HG02588 (cell line): ENCODE results near the gene CCRL2.
"Not testable (repeated sequence)": the region's sequence is repeated elsewhere in the genome, so short reads cannot be mapped to it uniquely, and the experiment has no call there.

Experiments
- ATAC-seq: cut with Tn5 transposase; IDR thresholded peaks from one replicate; pipeline ENCODE4 v1.9.1; 2021; ENCODE audit warnings: mild to moderate bottlenecking, moderate library complexity; ENCODE audit not compliant: unreplicated experiment

Gene CCRL2

DNA sequence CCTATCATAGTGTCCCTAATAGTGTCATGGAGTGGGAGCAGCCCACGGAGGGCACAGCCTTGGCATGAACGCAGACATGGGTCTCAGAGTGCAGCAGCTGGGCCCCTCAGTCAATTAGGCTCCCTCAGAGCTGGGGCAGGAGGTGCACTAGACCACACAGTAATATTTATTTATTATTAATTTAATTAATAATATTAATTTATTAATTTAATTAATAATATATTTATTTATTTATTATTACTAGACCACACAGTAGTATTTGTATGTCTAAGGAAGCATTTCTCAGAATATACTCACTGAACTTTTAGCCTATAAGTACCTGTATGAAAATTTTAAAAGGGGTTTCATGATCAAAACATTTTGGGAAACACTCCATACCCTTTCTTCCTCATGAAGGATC is 5.5 kb upstream of the CCRL2 start:
- no peak for ATAC-seq

DNA sequence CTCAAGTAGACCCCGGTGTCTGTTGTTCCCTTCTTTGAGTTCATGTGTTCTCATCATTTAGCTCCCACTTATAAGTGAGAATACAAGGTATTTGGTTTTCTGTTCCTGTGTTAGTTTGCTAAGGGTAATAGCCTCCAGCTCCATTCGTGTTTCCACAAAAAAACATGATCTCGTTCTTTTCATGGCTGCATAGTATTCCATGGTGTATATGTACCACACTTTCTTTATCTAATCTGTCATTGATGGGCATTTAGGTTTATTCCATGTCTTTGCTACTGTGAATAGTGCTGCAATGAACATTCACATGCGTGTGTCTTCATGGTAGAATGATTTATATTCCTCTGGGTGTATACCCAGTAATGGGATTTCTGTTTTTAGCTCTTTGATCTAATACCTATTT is 4.2 kb upstream of the CCRL2 start:
- not testable (repeated sequence) for ATAC-seq

GRCh38 chr3:46405301-46406019 is 1.6 kb upstream of the CCRL2 start:
- no peak for ATAC-seq

DNA sequence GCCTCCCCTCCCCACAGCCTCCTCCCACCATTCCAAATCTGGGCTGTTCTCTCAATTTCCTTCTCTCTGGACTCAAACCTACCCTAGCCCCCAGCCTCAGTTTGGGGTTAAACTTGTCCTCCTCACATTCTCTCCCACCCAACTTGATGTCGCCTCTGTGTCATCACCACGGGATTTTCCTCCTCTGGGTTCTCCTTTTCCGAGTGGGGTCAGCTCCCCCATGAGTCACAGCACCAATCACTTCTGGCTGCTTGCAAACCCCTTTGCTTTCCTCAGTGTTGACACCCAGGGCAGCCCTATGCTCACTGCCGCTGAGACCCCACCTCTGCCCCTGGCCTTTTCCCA is 644 bp upstream of the CCRL2 start:
- no peak for ATAC-seq

DNA sequence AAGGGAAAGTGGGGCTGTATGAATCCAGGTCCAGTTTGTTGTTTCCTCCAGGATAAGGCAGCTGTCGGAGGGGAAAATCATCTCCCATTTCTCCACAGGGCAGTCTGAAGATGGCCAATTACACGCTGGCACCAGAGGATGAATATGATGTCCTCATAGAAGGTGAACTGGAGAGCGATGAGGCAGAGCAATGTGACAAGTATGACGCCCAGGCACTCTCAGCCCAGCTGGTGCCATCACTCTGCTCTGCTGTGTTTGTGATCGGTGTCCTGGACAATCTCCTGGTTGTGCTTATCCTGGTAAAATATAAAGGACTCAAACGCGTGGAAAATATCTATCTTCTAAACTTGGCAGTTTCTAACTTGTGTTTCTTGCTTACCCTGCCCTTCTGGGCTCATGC is 911 bp downstream of the CCRL2 start:
- ATAC-seq, result no peak

GRCh38 chr3:46408853-46409252 is 1.8 kb downstream of the CCRL2 start:
- no peak for ATAC-seq

DNA sequence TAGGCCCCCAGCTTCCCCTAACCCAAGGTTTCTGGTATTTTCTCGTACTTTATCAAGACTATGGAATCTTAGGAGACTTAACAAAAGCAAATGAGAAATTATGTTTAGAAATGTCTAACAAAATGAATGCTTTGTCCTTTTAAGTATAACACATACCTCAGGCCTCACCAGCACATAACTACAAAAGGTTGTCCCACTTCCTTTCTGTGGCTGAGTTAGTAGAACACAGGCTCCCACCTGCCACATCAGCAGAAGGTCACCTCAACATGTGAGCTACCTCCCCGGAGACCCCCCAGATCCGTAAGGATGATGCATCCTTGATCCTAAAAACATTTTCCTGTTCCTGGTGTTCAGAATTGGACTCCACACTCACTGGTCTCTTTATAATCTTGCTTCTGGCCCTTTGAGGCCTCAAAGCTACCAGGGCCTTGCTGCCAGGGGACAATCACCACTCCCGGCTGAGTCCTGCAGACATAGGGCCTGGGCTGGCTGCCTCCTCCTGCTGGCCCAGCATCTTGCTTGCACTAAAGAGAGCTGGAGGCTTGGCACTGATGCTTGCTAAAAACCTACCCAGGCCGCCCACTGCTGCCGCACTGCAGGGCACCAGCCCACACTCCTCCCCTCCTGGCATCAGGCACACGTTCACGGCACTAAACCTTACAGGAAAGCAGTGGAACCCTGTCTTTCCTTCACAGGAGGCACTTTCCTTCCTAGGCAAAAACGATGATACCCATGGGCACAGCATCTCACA is 2.9 kb downstream of the CCRL2 start:
- no peak for ATAC-seq

DNA sequence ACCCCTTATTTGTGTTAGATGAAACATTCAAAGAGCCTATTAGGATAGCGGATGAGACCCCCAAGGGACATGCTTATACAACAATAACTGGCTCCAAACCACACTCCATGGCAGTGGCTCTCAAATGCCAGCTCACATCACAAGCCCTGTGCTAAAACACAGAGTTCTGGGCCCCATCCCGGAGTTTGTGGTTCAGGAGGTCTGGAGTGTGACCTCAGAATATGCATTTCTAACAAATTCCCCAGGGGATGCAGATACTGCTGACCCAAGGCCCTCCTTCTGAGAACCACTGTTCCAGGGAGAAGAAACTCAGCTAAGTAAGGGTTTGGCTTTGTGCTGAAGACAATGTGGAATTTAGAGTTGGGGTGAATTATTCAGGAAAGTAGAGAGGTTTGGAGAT is 3.6 kb downstream of the CCRL2 start:
- no peak for ATAC-seq

DNA sequence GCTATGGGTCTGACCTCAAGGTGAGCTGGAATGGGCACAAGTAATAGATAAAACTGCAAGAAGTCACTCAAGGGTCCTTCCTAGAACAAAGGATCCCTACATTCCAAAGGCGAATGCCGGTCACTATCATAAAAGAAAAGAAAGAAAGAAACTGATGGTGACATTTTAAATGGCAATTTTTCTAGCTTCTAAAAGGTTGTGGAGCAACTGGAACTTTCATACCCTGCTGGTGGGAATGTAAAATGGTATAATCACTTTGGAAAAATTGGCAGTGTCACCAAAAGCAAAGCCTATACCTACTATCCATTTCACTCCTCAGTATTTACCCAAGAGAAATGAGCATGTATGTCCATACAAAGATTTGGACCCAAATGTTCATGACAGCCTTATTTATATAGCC is 4.2 kb downstream of the CCRL2 start:
- ATAC-seq, result no peak

GRCh38 chr3:46412786-46413298 is 5.8 kb downstream of the CCRL2 start:
- ATAC-seq, result no peak

GRCh38 chr3:46413951-46414350 is 6.9 kb downstream of the CCRL2 start:
- no peak for ATAC-seq

- ATAC-seq, result no peak
Observed at GRCh38 chr3:46414739-46415138, 7.7 kb downstream of the CCRL2 start.

- ATAC-seq, result no peak
Observed at GRCh38 chr3:46416125-46416810, 9.2 kb downstream of the CCRL2 start.

DNA sequence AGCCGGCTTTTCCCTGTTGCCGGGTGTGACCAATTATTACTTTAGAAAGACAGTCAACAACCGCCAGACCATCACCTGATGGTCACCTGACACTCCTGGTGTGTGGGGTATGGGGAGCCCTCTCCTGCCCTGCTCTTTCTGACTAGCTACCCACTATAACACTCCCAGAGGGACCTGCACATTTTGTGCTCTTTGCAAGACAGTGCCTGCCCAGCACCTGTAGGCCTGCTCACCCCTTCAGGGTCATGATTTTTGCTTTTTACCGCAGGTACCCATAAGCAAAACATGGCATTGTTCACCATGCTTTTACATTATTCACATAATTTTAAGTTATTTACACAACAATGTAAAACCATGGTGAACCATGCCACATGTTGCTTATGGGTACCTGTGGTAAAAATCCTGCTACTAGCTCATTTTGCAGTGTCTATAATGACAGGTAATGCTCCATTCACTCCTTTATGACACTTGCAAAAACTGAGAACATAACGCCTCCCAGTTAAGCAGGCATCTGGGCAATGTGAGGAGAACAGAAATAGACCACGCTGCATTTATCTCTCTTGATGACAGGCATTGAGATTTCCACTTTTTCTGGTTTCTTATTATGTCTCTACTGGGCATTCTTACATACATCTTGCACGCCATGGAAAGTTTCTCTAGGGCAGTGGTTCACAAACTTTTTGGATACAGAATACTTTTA is 9.9 kb downstream of the CCRL2 start:
- ATAC-seq, result no peak

GRCh38 chr3:46417841-46418611 is 11.0 kb downstream of the CCRL2 start:
- ATAC-seq, result no peak

DNA sequence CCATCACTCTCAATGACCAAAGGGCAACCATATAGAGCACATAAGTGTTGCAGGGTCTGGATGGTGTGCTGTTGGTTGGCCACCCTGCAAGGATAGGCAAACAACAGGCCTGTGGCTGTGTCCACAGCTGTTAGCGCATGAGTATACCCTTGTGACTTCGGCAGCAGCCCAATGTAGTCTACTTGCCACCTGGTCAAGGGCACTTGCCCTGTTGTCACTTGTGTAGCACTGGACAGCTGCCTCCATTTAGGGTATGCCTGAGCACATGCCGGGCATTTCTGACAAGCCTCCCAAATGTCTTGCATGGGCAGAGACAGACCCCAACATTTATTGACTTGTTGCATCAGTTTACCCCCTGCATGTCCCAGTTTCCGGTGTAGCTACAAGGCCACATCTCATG is 12.8 kb downstream of the CCRL2 start:
- ATAC-seq, result no peak

- no peak for ATAC-seq
Observed at GRCh38 chr3:46420931-46421330, 13.9 kb downstream of the CCRL2 start.

DNA sequence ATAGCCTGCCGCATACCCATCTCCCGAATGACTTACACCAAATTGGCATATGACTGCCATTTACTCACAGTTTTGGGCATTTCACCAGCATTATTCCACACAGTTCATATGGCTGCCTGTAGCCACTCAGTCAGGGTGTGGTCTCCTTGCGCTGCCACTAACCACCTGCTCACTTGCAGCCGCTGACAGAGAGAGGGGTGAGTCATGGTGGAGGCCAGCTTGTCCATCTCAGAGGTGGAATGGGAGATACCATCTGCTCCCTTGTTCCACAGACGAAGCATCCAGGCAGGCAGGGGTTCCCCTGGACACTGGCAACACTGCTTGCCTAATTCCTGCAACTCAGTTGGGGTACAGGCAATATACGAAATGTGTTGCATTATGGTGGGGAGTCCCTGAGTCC is 15.6 kb downstream of the CCRL2 start:
- ATAC-seq, result no peak

GRCh38 chr3:46423588-46423987 is 16.5 kb downstream of the CCRL2 start:
- no peak for ATAC-seq

DNA sequence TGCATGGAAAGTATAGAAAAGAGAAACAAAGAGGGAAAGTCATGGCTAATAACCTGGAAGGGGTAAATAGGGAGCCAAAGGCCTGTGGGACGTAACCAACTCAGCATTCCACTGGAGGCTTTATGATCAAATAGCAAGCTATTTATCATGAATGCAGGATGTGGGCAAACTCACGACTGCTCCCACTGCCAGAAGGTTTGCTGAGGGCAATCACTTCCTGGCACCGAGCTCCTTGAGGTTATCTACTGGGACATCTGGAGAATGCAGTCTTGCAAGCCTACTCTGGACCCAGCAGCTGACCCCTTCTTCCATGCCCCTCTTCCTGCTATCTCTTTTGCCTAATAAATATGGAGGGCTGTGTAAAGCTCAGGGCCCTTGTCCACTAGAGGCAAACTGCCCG is 19.4 kb downstream of the CCRL2 start:
- ATAC-seq, result not testable (repeated sequence)

GRCh38 chr3:46427404-46427803 is 20.3 kb downstream of the CCRL2 start:
- not testable (repeated sequence) for ATAC-seq
